H4 (cell line): ENCODE measurements around the gene DENND1A. TPM values are rescaled to one million over a fixed set of nuclear protein-coding genes. Genes with fewer than 3 reads are reported as not detected.

Source experiments
- DNase-seq: peaks from one replicate; pipeline ENCODE4 v3.0.0-alpha.2; 2015; ENCODE audit warnings: low spot score
- total RNA-seq: library from RNA; depleted of rRNA; stranded (reverse); fragments of >200 nt; shearing (Covaris generic); gene quantifications from 2 replicates; pipeline ENCODE4 v1.2.3, GENCODE V29; 2014

The DENND1A gene
- total RNA-seq, 1 experiment from 2014 or later, result 9.5 TPM

GRCh38 chr9:123373447-123373923 is 556.4 kb downstream of the DENND1A start:
- no peak for DNase-seq

DNA sequence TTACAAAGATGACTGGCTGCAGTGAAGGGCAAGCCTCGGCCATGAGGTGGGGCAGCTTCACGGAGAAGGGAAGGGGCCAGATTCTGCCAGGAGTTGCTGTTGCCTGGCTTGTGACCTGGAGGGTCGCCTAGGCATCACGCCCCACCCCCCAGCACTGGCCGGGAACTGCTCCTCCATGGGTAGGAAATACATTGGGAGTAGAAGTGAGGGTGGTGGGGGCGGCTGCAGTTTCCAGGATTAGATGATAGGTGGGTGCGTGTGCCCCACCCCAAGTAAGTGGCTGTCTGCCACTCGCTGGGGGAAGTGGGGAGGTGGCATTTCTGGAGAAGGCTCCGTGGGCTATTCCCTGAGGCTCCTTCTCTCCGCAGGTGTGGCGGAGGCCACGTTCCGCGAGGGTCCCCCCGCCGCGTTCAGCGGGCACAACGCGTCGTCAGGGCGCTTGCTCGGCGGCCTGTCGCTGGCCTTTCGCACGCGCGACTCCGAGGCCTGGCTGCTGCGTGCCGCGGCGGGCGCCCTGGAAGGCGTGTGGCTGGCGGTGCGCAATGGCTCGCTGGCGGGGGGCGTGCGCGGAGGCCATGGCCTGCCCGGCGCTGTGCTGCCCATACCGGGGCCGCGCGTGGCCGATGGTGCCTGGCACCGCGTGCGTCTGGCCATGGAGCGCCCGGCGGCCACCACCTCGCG is 557.0 kb downstream of the DENND1A start:
- no peak for DNase-seq

DNA sequence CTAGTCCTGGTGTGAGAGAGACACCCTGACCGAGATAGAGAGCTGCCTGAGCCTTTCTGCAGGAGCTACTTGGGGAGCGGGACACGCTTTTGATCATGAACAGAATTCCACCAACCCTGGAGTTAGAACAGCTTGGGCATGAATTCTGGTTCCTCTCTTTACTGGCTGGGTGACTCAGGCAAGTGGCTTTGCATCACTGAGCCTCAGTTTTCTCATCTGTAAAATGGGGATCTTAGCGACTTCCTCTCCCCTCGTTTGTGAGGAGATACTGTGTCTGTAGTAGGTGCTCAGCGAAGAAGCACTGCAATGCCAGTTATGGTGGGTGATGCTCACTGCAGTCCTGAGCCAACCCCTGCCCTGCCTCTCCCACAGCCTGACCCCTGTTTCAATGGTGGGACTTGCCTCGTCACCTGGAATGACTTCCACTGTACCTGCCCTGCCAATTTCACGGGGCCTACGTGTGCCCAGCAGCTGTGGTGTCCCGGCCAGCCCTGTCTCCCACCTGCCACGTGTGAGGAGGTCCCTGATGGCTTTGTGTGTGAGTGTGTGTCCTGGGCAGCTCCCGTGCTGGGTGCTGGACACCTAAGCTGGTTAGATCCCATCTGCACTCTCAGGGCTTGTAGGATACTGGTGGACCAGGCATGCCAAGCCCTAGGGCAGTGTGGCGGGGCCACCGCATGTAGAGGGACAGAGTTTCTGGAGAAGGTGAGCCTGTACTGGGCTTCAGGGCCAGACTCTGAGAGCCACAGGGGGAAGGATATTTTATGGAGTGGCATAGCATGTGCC is 557.9 kb downstream of the DENND1A start:
- DNase-seq, result no peak

DNA sequence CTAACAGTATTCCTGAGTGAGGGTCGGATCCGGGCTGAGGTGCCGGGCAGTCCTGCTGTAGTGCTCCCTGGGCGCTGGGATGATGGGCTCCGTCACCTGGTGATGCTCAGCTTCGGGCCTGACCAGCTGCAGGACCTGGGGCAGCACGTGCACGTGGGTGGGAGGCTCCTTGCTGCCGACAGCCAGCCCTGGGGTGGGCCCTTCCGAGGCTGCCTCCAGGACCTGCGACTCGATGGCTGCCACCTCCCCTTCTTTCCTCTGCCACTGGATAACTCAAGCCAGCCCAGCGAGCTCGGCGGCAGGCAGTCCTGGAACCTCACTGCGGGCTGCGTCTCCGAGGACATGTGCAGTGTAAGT is 558.7 kb downstream of the DENND1A start:
- DNase-seq, result no peak

DNA sequence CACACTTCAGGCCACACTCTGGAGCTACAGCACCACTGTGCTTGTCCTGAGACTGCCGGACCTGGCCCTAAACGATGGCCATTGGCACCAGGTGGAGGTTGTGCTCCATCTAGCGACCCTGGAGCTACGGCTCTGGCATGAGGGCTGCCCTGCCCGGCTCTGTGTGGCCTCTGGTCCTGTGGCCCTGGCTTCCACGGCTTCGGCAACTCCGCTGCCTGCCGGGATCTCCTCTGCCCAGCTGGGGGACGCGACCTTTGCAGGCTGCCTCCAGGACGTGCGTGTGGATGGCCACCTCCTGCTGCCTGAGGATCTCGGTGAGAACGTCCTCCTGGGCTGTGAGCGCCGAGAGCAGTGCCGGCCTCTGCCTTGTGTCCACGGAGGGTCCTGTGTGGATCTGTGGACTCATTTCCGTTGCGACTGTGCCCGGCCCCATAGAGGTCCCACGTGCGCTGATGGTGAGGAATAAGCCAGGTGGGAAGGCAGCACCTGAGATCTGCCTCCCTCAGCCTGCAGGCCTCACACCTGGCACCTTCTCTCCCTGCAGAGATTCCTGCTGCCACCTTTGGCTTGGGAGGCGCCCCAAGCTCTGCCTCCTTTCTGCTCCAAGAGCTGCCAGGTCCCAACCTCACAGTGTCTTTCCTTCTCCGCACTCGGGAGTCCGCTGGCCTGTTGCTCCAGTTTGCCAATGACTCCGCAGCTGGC is 559.2 kb downstream of the DENND1A start:
- DNase-seq, result no peak

DNA sequence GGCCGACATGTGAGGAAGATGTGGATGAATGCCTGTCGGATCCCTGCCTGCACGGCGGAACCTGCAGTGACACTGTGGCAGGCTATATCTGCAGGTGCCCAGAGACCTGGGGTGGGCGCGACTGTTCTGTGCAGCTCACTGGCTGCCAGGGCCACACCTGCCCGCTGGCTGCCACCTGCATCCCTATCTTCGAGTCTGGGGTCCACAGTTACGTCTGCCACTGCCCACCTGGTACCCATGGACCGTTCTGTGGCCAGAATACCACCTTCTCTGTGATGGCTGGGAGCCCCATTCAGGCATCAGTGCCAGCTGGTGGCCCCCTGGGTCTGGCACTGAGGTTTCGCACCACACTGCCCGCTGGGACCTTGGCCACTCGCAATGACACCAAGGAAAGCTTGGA is 559.8 kb downstream of the DENND1A start:
- no peak for DNase-seq

DNA sequence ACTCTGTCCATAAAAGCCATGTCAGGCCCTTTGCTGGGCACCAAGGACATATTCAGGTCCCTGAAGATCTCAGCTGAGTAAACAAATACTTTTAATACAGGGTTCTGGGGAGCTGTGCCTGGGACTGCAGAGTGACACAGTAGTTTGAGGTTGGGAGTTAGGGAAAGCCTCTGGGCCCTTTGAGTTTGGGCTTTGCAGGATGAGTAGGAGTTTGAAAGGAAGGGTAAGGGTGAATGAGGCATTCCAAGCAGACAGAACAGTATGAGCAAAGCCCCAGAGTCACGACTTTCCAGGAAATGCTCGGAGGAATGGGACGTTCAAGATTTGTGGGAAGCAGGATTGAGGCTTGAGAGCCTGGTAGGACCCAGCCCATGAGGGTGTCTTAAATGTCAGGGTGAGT is 560.6 kb downstream of the DENND1A start:
- DNase-seq, result no peak

GRCh38 chr9:123368536-123369153 is 561.3 kb downstream of the DENND1A start:
- no peak for DNase-seq

GRCh38 chr9:123368023-123368422 is 561.9 kb downstream of the DENND1A start:
- DNase-seq, result no peak

DNA sequence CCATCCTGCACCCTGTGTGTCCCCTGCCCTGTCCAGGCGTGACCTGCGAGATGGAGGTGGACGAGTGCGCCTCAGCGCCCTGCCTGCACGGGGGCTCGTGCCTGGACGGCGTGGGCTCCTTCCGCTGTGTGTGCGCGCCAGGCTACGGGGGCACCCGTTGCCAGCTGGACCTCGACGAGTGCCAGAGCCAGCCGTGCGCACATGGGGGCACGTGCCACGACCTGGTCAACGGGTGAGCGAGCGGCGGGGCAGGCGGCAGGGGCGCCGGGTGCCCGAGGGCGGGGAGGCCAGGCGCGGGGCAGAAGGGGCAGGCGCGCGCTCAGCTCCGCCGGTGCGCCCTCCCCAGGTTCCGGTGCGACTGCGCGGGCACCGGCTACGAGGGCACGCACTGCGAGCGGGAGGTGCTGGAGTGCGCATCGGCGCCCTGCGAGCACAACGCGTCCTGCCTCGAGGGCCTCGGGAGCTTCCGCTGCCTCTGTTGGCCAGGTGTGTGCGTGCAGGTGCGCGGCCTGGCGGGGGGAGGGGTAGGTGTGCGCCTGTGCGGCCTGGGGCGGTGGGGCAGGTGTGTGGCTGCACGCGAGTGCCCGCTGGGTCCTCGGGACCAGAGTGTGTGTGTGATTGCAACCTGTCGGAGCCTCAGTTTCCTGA is 563.9 kb downstream of the DENND1A start:
- DNase-seq, result no peak

- no peak for DNase-seq
Observed at GRCh38 chr9:123365287-123365880, 564.5 kb downstream of the DENND1A start.

DNA sequence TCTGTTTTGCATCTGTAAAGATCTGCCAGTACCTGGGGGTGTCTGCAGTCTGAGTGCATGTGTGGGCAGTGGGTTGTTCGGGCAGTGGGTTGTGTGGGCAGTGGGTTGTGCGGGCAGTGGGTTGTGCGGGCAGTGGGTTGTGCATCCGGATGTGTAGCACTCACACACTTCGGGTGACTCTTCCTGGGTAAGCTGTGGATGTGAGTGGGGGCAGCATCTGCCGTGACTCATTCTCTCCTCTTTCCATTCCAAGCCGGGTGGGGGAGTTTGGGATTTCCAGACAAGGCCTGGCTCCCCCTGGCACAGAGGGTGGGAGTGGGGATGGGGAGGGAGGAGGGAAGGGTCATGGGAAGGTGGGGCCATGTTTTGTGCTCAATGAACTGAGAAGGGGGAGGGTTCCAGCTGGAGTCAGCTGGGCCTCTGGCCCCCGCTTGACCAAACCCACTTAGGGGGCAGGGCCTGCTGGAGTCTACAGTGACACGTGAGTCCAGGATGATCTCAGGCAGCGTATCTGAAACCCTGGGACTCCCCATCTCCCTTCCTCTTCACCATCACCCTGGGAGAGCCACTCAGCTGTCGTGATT is 565.6 kb downstream of the DENND1A start:
- DNase-seq, result no peak

DNA sequence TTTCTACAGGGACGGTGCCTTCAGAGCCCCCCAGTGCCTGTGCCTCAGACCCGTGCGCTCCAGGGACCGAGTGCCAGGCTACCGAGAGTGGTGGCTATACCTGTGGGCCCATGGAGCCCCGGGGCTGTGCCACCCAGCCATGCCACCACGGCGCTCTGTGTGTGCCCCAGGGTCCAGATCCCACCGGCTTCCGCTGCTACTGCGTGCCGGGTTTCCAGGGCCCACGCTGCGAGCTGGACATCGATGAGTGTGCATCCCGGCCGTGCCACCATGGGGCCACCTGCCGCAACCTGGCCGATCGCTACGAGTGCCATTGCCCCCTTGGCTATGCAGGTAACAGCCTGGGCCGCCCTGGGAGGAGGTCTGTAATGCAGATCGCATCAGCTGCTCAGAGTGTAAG is 567.1 kb downstream of the DENND1A start:
- no peak for DNase-seq

DNA sequence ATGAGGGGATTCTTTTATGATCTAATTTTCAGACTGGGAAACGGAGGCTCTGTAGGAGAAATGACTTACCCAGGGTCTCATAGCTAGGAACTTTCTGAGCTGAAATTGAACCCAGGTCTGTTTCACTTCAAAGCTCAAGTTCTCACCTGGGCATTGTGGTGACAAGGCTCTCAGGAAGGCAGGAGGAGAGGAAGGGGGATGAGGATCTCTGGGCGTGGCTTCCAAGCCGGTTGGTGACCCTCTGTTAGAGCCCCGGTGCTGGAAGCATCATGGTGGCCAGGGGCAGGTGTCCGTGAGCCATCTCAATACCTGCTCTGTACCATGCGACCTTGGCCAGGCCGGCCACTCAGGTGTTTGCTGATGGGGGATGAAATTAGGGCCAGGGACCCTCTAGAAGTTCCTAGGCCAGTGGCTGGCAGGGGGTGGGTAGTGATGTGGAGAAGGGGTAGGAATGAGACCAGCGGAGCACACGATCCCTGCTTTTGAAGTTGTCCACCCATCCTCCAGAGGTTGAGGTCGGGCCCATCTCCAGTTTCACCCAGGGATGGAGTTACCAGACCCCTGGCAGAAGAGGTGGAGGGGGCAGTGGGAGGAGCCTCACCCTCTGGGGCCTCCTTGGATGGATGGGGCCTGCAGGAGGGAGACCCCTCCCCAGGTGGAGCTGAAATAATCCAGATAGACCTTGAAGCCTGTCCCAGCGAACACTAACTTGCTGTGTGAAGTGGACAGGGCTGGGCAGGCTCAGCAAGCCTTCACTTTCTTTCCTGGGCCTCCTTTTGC is 568.0 kb downstream of the DENND1A start:
- no peak for DNase-seq

DNA sequence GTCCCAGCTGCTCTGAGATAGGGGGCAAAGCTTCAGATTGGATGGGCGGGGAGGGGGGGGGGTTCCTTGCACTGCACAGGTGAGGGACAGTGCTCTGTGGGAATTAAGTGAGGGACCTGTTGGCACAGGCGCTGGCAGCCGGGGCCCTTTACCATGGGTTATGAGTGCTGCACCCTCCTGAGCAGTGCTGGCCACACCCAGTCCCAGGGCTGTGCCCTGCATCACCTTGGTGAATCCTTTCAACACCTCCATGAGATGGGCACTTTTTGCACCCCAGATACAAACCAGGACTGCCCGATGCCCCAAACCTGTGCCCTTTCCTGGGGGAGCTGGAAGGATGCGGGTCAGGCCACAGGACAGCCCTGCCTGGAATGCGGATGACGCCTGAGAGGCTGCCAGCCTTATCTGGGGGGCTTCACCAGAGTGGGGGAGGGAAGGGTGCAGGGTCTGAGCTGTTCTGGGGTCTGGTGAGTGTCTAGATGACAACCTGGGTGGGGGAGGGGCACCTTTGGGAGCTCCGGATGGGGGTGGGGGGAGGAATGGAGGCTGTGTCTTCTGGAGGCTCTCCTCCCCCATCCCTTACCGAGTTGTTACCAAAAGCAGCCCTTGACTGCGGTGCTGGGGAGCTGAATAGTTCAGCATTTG is 568.7 kb downstream of the DENND1A start:
- DNase-seq, result no peak

- DNase-seq, result peak; percentile 35
Observed at GRCh38 chr9:123360161-123361085, 569.5 kb downstream of the DENND1A start.

- no peak for DNase-seq
Observed at GRCh38 chr9:123359546-123359945, 570.4 kb downstream of the DENND1A start.

GRCh38 chr9:123359106-123359505 is 570.8 kb downstream of the DENND1A start:
- DNase-seq, result no peak
